ENCODE measurements around the gene JPH4. TPM values are rescaled to one million over a fixed set of nuclear protein-coding genes. Genes with fewer than 3 reads are reported as not detected.

Gene JPH4
- total RNA-seq, 2 experiments from 2014 or later = not detected

DNA sequence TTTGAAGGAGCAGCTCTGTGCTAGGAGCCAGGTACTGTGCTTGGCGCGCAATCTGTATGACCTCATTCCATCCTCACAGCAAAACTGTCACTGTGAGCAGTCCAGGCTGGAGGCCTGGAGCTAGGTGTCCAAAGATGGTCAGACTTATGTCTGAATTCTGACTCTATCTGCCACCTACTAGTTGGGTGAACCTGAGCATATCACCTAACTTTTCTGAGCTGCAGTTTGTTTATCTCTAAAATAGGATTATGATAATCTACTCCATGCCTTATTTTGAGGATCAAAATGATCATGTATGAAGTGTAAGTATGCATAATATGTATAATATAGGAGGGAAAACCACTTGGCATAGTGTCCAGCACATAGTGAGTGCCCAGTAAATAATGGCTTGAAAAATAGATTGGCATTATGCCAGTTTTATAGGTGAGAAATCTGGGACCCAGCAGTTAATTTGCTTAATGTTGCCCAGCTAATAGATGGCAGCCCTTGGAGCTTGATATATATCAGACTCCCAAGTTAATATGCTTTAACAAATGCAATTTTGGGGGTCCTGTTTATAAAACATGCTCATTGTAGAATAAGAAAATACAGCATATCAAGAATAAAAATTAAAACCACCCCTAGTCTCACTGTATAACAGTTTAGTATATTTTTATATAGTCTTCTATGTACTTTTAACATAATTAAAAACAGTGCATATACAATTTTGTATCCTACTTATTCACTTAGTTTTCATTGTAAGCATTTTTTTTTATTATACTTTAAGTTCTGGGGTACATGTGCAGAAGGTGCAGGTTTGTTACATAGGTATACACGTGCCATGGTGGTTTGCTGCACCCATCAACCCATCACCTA, 4.5 kb upstream of the JPH4 start:
- Histone ChIP-seq H3K4me2 (ENCODE audit: low read length) (no peak overlapping the region), H2AFZ (ENCODE audit: low read length) (no peak overlapping the region), H3K9me3 (ENCODE audit: low read length) (no peaks in the 10 kb centered on the region), H3K79me2 (ENCODE audit: insufficient read depth, low read depth, low read length) (no peaks in the 10 kb centered on the region), H3K9me2 (ENCODE audit: insufficient read depth, low read length) (no peaks in the 10 kb centered on the region), H3K27ac (ENCODE audit: low read depth, low read length, poor library complexity, severe bottlenecking) (no peak overlapping the region), H4K20me1 (ENCODE audit: insufficient read depth, low read length) (no peaks in the 10 kb centered on the region), H3K4me1 (ENCODE audit: insufficient read depth, low read length, poor library complexity, severe bottlenecking) (no peaks in the 10 kb centered on the region), H3K4me3 (ENCODE audit: low read depth, low read length, poor library complexity, severe bottlenecking) (no peak overlapping the region), H3K36me3 (ENCODE audit: insufficient read depth, low read length) (no peaks in the 10 kb centered on the region)
- intact Hi-C loops (cut with micrococcal nuclease; ENCODE audit: unreplicated experiment) = no loop called here
- CTCF ChIA-PET (ENCODE audit: unreplicated experiment) = no interaction called here
- no TSS peak for BruUV-seq (replicated peaks)
- POLR2A ChIA-PET = interaction anchor here (0.5 to 1.0 kb wide), 2 partner anchors 37 to 144 kb away, joined by 3 to 4 read pairs; no protein-coding TSS in a partner anchor
- DNase-seq (ENCODE audit: low spot score) = no peak
- TF ChIP-seq CTCF (conservative IDR thresholded peaks at IDR 0.05; ENCODE audit: low read length) (no peak), EZH2phosphoT487 (IDR thresholded peaks at IDR 0.05; ENCODE audit: borderline replicate concordance, low read depth, low read length) (no peak)

DNA sequence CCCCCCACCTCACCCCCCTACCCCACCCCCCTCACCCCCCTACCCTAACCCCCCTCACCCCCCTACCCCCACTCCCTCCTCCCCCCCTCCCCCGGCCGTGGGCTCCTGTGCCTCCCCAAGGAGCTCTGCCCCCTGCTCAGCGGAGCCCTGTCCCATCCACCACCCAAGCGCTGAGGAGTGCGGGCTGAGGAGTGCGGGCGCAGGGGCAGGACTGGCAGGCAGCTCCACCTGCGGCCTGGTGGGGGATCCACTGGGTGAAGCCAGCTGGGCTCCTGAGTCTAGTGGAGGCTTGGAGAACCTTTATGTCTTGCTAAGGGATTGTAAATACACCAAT, 2.3 kb upstream of the JPH4 start:
- no peaks in the 10 kb centered on the region for H3K9me2 ChIP-seq (ENCODE audit: insufficient read depth, low read length)
- no peaks in the 10 kb centered on the region for H3K9me3 ChIP-seq (ENCODE audit: low read length)
- no peaks in the 10 kb centered on the region for H3K36me3 ChIP-seq (ENCODE audit: insufficient read depth, low read length)
- no peaks in the 10 kb centered on the region for H4K20me1 ChIP-seq (ENCODE audit: insufficient read depth, low read length)
- no peak overlapping the region for H2AFZ ChIP-seq (ENCODE audit: low read length)
- H3K4me3 ChIP-seq (ENCODE audit: low read depth, low read length, poor library complexity, severe bottlenecking) = no peak overlapping the region
- no TSS peak for BruUV-seq (replicated peaks)
- intact Hi-C loops (cut with micrococcal nuclease; ENCODE audit: unreplicated experiment) = no loop called here
- H3K79me2 ChIP-seq (ENCODE audit: insufficient read depth, low read depth, low read length) = no peaks in the 10 kb centered on the region
- no peak overlapping the region for H3K27ac ChIP-seq (ENCODE audit: low read depth, low read length, poor library complexity, severe bottlenecking)
- ChIA-PET CTCF (ENCODE audit: unreplicated experiment) (no interaction called here), POLR2A (interaction anchor here (0.9 kb wide), 1 partner anchor 14 kb away, joined by 3 read pairs; the partner anchor contains the start of gene AP1G2)
- TF ChIP-seq CTCF (conservative IDR thresholded peaks at IDR 0.05; ENCODE audit: low read length) (no peak), EZH2phosphoT487 (IDR thresholded peaks at IDR 0.05; ENCODE audit: borderline replicate concordance, low read depth, low read length) (no peak)
- H3K4me1 ChIP-seq (ENCODE audit: insufficient read depth, low read length, poor library complexity, severe bottlenecking) = no peaks in the 10 kb centered on the region
- no peak for DNase-seq (ENCODE audit: low spot score)
- no peak overlapping the region for H3K4me2 ChIP-seq (ENCODE audit: low read length)

All from OCI-LY7 (cell line).